Measurements from ENCODE around the gene TSGA10IP.

DNA sequence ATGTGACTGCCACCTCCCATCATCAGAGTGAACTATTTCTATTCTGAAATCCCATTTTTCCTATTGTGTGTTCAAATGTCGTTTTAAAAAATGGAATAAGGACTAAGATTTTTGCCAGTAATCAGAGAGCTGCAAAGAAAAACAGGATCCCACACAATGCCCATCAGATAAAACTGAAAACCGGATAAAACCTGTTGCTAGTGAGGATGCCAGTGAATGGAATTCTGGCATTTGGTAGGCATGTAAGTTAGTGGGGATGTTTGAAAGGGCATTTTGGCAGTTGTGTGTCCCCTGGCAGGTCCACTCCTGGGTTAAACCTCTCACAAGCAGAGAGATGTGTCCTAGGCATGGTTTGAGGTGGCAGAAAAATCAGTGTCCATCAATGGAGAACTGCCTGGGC lies 19.9 kb upstream of the TSGA10IP start:
- TF ChIP-seq, protein P1, sequence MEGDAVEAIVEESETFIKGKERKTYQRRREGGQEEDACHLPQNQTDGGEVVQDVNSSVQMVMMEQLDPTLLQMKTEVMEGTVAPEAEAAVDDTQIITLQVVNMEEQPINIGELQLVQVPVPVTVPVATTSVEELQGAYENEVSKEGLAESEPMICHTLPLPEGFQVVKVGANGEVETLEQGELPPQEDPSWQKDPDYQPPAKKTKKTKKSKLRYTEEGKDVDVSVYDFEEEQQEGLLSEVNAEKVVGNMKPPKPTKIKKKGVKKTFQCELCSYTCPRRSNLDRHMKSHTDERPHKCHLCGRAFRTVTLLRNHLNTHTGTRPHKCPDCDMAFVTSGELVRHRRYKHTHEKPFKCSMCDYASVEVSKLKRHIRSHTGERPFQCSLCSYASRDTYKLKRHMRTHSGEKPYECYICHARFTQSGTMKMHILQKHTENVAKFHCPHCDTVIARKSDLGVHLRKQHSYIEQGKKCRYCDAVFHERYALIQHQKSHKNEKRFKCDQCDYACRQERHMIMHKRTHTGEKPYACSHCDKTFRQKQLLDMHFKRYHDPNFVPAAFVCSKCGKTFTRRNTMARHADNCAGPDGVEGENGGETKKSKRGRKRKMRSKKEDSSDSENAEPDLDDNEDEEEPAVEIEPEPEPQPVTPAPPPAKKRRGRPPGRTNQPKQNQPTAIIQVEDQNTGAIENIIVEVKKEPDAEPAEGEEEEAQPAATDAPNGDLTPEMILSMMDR (conservative IDR thresholded peaks at IDR 0.05): no peak
- no peak for TF ChIP-seq EZH2 (IDR thresholded peaks at IDR 0.05; ENCODE audit: low read depth)

Data from PC-9 (cell line).